Posterior vena cava (tissue), 2 donors: ENCODE results near the gene PARN. TPM values are rescaled to one million over a fixed set of nuclear protein-coding genes. Genes with fewer than 3 reads are reported as not detected.
"Not testable (repeated sequence)": the region's sequence is repeated elsewhere in the genome, so short reads cannot be mapped to it uniquely, and the experiment has no call there.

Source experiments
- DNase-seq: peaks from one replicate; pipeline ENCODE4 v3.0.0-alpha.2; 2020; ENCODE audit warnings: low spot score
- intact Hi-C, 2 donors: fragments of 100-400 bp; cut with DNase I; formaldehyde crosslinking; loops; one replicate each; pipeline versions ENCODE4 v1.14.1 to v1.14.2; 2022 to 2023
- total RNA-seq, 2 donors: library from RNA; stranded (reverse); fragmentation: NEBNext Ultra II Directional; extraction: Animal tissue kit (Norgen Biotek cat#: 25700); gene quantifications; one replicate each; pipeline ENCODE4 v1.2.1, GENCODE V29; 2021
- donor health status: DM: yes; HTN: yes; CAD: no.
- donor health status: DM: yes; HTN: yes; CAD: no.

Gene PARN
- total RNA-seq, 2 donors from 2014 or later: 27.2 to 27.9 TPM

GRCh38 chr16:14636179-14636950 lies 6.3 kb upstream of the PARN start:
- DNase-seq, intact Hi-C loops: not testable (repeated sequence)

GRCh38 chr16:14635395-14636165 lies 5.5 kb upstream of the PARN start:
- no peak for DNase-seq
- intact Hi-C loops: no loop called here

DNA sequence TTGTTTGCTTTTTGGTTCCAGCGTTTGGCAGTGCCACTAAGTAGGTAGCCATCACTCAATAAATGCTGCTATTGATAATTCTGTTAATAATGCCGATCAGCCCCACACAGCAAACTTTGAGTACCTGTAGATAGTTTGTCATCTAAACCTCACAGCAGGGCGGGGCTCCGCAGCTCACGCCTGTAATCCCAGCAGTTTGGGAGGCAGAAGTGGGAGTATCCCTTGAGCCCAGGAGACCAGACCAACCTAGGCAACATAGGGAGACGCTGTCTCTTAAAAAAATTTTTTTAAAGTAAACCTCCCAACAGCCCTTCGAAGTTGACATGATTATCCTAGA lies 4.3 kb upstream of the PARN start:
- intact Hi-C loops: no loop called here
- no peak for DNase-seq

DNA sequence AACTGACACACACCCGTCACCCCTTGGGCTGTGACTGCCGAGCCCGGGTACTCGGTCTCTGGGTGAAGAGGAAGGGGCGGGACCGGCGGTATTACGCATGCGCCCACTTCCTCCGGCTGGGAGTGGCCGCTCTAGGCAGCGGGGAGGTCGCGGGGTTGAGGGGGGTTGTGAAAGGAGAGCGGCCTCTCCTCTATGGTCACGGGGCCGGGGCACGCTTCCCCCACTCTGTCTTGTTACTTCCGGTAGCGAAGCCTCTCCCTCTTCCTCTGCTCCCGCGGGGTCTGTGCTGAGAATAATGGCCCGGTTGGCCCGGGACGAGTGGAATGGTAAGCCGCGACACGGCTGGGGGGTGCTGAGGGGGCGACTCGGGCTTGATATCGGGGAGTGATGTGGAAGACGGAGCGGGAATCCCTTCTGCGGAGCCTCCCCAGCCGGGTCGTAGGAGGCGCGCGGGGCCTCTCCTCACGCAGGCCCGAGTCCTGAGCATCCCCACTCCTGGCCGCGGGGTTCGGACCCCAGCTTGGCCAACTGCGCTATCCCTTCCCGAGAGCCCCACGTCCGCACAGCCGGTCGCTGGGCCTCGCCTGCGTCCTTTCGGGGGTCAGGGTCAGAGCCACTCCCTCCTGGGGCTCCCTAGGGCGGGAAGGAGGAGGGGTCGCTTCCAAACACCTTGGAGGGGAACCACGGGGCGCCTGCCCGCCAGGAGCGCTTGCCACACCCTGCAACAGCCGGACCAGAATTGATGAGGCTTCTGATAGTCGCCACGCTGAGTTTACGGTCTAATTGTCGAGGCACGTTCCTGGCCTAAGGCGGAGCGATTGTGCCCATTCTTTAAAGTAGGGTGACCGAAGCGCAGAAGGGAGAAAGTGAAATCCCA lies 2.9 kb upstream of the PARN start, which contains the start of gene BFAR:
BFAR (plus strand) TSS at position 259 of the 877 bp plus-strand sequence. CDS start 11,396 bp downstream, outside the sequence.
- intact Hi-C loops: no loop called here
- peak; percentile 100 for DNase-seq

- intact Hi-C loops, DNase-seq: not testable (repeated sequence)
These were observed 715 bp upstream of the PARN start for GRCh38 chr16:14630620-14631330.

- intact Hi-C loops: no loop called here
These were observed 495 bp downstream of the PARN start for GRCh38 chr16:14629612-14629918.

GRCh38 chr16:14628806-14629611 lies 1.1 kb downstream of the PARN start:
- intact Hi-C loops: no loop called here
- DNase-seq: no peak

More at GRCh38 chr16:14629612-14629918, 495 bp downstream of the PARN start:
- no peak for DNase-seq

DNA sequence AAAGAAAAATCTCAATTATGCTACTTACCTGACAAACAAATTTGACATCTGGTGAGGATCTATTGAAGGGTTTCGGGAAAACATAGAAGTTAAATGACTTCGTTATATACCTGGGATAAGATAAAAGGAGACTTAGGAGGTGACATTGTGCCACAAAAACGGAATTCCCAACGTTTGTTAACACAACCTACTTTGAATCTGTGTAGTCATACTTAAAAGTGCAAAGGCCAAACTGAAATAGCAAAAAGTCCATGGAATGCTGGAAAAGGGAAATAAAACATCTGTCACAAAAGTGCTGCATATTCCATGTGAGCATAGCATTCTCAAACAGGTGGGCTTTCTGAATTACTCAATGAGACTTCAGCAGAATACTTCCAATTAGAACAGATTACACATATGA lies 3.0 kb downstream of the PARN start:
- intact Hi-C loops: no loop called here
- no peak for DNase-seq

DNA sequence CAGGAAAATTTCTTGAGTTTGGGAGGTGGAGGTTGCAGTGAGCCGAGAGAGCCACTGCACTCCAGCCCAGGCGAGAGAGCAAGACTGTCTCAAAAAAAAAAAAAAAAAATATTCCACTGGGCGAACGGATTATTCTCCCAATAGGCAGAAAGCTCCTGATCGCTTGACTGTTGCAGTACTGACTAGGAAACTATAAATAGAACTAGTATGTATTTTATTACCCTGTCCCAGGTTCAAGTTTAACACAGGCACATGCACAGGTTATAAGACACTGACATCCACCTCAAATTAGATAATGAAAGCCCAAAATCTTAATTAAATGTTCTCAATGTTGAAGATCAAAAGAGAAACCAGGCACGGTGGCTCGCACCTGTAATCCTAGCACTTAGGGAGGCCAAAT lies 11.5 kb downstream of the PARN start:
- DNase-seq: no peak
- intact Hi-C loops: no loop called here

GRCh38 chr16:14616280-14616679 lies 13.8 kb downstream of the PARN start:
- intact Hi-C loops: no loop called here
- DNase-seq: no peak

GRCh38 chr16:14613991-14614390 lies 16.1 kb downstream of the PARN start:
- no peak for DNase-seq
- intact Hi-C loops: no loop called here

- intact Hi-C loops: loop anchor here in 1 of 2 donors (2.0 kb wide), 1 partner anchor 63 kb away; no protein-coding TSS in a partner anchor
- no peak for DNase-seq
These were observed 18.4 kb downstream of the PARN start for GRCh38 chr16:14611660-14612059.

DNA sequence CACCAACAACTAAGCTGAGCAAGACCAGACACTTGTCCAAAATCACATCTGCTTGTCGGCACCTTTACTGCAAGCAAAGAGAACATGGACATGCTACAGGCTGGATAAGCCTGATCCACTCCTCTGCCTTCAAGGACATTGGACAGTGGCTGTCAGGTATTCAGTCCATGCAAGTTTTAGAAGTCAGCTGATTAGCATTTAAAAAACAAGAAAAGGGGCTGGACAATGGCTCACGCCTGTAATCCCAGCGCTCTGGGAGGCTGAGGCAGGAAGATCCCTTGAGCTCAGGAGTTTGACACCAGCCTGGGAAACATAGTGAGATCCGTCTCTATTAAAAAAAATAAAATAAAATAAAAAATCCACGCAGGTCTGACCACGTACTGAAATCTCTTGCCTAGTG lies 20.3 kb downstream of the PARN start:
- no peak for DNase-seq
- intact Hi-C loops: loop anchor here in 1 of 2 donors (2.0 kb wide), 1 partner anchor 65 kb away; no protein-coding TSS in a partner anchor

DNA sequence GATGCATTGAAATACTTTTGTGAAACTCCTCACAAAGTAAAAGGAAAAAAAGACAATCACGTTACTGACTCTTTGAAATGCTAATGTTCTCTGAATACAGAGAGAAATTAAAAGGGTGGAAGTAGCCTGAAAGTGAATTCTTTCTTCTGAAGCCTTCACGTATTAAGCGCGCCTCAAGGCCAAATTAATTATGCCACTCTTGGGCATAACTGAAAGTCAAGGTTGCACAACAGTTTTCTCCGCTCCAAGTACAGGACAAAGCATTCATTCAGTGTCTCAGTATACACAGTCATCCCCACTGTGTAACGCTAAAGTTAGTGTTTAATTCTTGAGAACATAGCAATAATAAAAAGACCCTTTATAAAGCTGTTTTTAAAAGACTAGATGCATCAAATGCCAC lies 21.5 kb downstream of the PARN start:
- intact Hi-C loops: no loop called here
- DNase-seq: no peak

DNA sequence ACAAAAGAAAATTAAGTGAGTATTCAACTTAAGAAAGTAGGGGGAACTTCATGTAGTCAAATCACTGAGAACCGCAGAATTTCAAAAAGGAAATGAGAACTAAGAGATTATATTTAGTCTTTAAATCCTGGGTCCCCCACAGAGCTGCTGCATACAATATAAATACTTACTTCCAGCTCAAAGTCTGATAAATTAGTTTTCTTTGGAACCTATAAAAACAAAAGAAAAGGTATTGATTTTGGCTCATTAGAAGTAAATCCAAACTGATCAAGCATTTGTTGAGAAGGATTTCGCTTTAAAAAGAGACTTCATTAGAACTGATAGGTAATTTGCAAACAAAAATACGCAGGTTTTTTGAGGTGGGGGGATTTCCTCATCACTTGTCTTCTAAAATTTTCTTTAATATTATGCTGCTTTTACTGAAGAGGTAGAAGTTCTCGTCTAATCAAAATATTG lies 21.9 kb downstream of the PARN start:
- intact Hi-C loops: no loop called here
- DNase-seq: no peak

DNA sequence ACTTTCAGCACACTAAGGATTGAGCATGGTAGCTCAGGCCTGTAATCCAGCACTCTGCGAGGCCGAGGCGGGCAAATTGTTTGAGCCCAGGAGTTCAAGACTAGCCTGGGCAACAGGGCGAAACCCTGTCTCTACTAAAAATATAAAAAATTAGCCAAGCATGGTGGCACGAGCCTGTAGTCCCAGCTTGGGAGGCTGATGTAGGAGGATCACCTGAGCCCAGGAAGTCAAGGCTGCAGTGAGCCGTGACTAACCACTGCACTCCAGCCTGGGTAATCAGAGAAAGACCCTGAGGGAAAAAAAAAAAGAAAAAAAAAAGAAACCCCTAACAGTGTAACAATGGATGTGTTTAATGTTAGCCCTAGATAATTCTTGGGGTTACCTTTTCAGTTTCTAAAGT lies 24.0 kb downstream of the PARN start:
- intact Hi-C loops: no loop called here
- DNase-seq: no peak

GRCh38 chr16:14602443-14602963 lies 27.6 kb downstream of the PARN start:
- intact Hi-C loops: no loop called here
- no peak for DNase-seq

- intact Hi-C loops: no loop called here
- DNase-seq: no peak
These were observed 29.9 kb downstream of the PARN start for GRCh38 chr16:14600164-14600563.
